Natural killer cell treated with Interleukin-12 subunit alpha and Interleukin-12 subunit beta and Interleukin-15 and Interleukin-18, amount 100 ng/mL, for 72 hours (primary cell): Measurements from ENCODE around the gene HOXC9. TPM values are rescaled to one million over a fixed set of nuclear protein-coding genes. Genes with fewer than 3 reads are reported as not detected.

Source experiments
- ATAC-seq, 2 donors: fragments of 150-1000 bp; cut with Tn5 transposase in 1 of 2; sonication (Bioruptor Pico), chemical (Tn5 transposase) in 1 of 2; 2 replicates each; pipeline ENCODE4 v1.10.0; 2021
- DNase-seq: peaks from one replicate; pipeline ENCODE4 v3.0.0; 2022; ENCODE audit warnings: low spot score
- H3K27ac Mint-ChIP-seq, 2 donors: 1 replicate in 1 of 2; 2 replicates in 1 of 2; pipeline ENCODE4 v1.8.0; 2022; ENCODE audit warnings: mixed read lengths in 2 of 2, mild to moderate bottlenecking in 1 of 2, moderate library complexity in 1 of 2
- H3K27me3 Mint-ChIP-seq, 2 donors: 1 replicate in 1 of 2; 2 replicates in 1 of 2; pipeline ENCODE4 v1.8.0; 2022; ENCODE audit warnings: mixed read lengths in 2 of 2
- H3K36me3 Mint-ChIP-seq: one replicate; pipeline ENCODE4 v1.8.0; 2022; ENCODE audit warnings: mixed read lengths
- H3K4me1 Mint-ChIP-seq, 2 donors: 1 replicate in 1 of 2; 2 replicates in 1 of 2; pipeline ENCODE4 v1.8.0; 2022; ENCODE audit warnings: low read depth in 2 of 2, mixed read lengths in 2 of 2, mild to moderate bottlenecking in 1 of 2
- H3K4me3 Mint-ChIP-seq: one replicate; pipeline ENCODE4 v1.8.0; 2022; ENCODE audit warnings: mixed read lengths
- H3K9me3 Mint-ChIP-seq: 2 replicates; pipeline ENCODE4 v1.8.0; 2022; ENCODE audit warnings: mixed read lengths
- total RNA-seq, 2 donors: library from RNA; stranded (reverse); gene quantifications; one replicate each; pipeline ENCODE4 v1.2.3, GENCODE V29; 2022

The HOXC9 gene
- total RNA-seq, 2 donors from 2014 or later = not detected

- H3K27ac Mint-ChIP-seq = no peak overlapping the region
- H3K9me3 Mint-ChIP-seq = no peaks in the 10 kb centered on the region
- H3K4me1 Mint-ChIP-seq = peaks cover 14 to 15% of the 10 kb centered on the region in 2 donors
- DNase-seq (no peak), ATAC-seq (no peak)
- H3K36me3 Mint-ChIP-seq = no peaks in the 10 kb centered on the region
- H3K27me3 Mint-ChIP-seq = peaks cover 61 to 78% of the 10 kb centered on the region in 2 donors
- H3K4me3 Mint-ChIP-seq = peak overlapping the region; percentile 28
These were observed 11.2 kb downstream of the HOXC9 start for GRCh38 chr12:54010972-54011664.

GRCh38 chr12:54011665-54012532 is 11.9 kb downstream of the HOXC9 start:
- DNase-seq = no peak
- Mint-ChIP-seq H3K9me3 (no peaks in the 10 kb centered on the region), H3K36me3 (no peaks in the 10 kb centered on the region), H3K27me3 (peaks cover 54 to 72% of the 10 kb centered on the region in 2 donors), H3K4me3 (no peak overlapping the region), H3K27ac (no peak overlapping the region), H3K4me1 (peaks cover 10 to 11% of the 10 kb centered on the region in 2 donors)
- ATAC-seq = no peak

- Mint-ChIP-seq H3K36me3 (no peaks in the 10 kb centered on the region), H3K27me3 (peaks cover 55 to 66% of the 10 kb centered on the region in 2 donors), H3K4me3 (no peak overlapping the region), H3K4me1 (peaks cover 18 to 19% of the 10 kb centered on the region in 2 donors), H3K27ac (no peak overlapping the region), H3K9me3 (no peaks in the 10 kb centered on the region)
- DNase-seq (no peak), ATAC-seq (no peak)
These were observed 12.9 kb downstream of the HOXC9 start for GRCh38 chr12:54012631-54013409.

- Mint-ChIP-seq H3K36me3 (no peaks in the 10 kb centered on the region), H3K9me3 (no peaks in the 10 kb centered on the region), H3K27me3 (peaks cover 47 to 60% of the 10 kb centered on the region in 2 donors), H3K4me1 (peaks cover 21 to 24% of the 10 kb centered on the region in 2 donors), H3K27ac (no peak overlapping the region), H3K4me3 (peak overlapping the region; percentile 41)
- no peak for ATAC-seq
- DNase-seq = no peak
These were observed 14.5 kb downstream of the HOXC9 start for GRCh38 chr12:54014377-54015017.

GRCh38 chr12:54015018-54015931 is 15.3 kb downstream of the HOXC9 start:
- Mint-ChIP-seq H3K36me3 (no peaks in the 10 kb centered on the region), H3K27ac (no peak overlapping the region), H3K4me1 (peaks cover 25 to 30% of the 10 kb centered on the region in 2 donors), H3K4me3 (peak overlapping the region; percentile 41), H3K27me3 (peaks cover 51 to 52% of the 10 kb centered on the region in 2 donors), H3K9me3 (no peaks in the 10 kb centered on the region)
- no peak for ATAC-seq
- no peak for DNase-seq

GRCh38 chr12:54016051-54016450 is 16.1 kb downstream of the HOXC9 start:
- Mint-ChIP-seq H3K4me1 (peaks cover 23 to 27% of the 10 kb centered on the region in 2 donors), H3K27ac (no peak overlapping the region), H3K4me3 (no peak overlapping the region), H3K9me3 (no peaks in the 10 kb centered on the region), H3K36me3 (no peaks in the 10 kb centered on the region), H3K27me3 (peaks cover 44 to 48% of the 10 kb centered on the region in 2 donors)
- DNase-seq = no peak
- ATAC-seq = no peak

- no peaks in the 10 kb centered on the region for H3K36me3 Mint-ChIP-seq
- H3K9me3 Mint-ChIP-seq = no peaks in the 10 kb centered on the region
- H3K4me1 Mint-ChIP-seq = peaks cover 22 to 23% of the 10 kb centered on the region in 2 donors
- H3K4me3 Mint-ChIP-seq = peak overlapping the region; percentile 20
- ATAC-seq (no peak), DNase-seq (no peak)
- no peak overlapping the region for H3K27ac Mint-ChIP-seq
- peaks cover 40 to 49% of the 10 kb centered on the region in 2 donors for H3K27me3 Mint-ChIP-seq
These were observed 16.6 kb downstream of the HOXC9 start for GRCh38 chr12:54016478-54016964.

GRCh38 chr12:54017027-54017788 is 17.2 kb downstream of the HOXC9 start:
- no peaks in the 10 kb centered on the region for H3K36me3 Mint-ChIP-seq
- peak overlapping the region; percentile 87 for H3K4me3 Mint-ChIP-seq
- ATAC-seq (peak; percentile 43 to 63), DNase-seq (no peak)
- peaks cover 20 to 23% of the 10 kb centered on the region in 2 donors for H3K4me1 Mint-ChIP-seq
- H3K27me3 Mint-ChIP-seq = peaks cover 40 to 48% of the 10 kb centered on the region in 2 donors
- H3K27ac Mint-ChIP-seq = peak overlapping the region; percentile 60 to 88
- no peaks in the 10 kb centered on the region for H3K9me3 Mint-ChIP-seq

GRCh38 chr12:54017878-54018467 is 18.0 kb downstream of the HOXC9 start:
- Mint-ChIP-seq H3K4me3 (peak overlapping the region; percentile 87), H3K27me3 (peaks cover 40 to 48% of the 10 kb centered on the region in 2 donors), H3K9me3 (no peaks in the 10 kb centered on the region), H3K36me3 (no peaks in the 10 kb centered on the region), H3K27ac (peak overlapping the region; percentile 60 to 88), H3K4me1 (peaks cover 20 to 23% of the 10 kb centered on the region in 2 donors)
- DNase-seq (peak; percentile 81), ATAC-seq (peak; percentile 89 to 92)

GRCh38 chr12:54018468-54018984 is 18.6 kb downstream of the HOXC9 start:
- H3K4me3 Mint-ChIP-seq = peak overlapping the region; percentile 87

GRCh38 chr12:54019091-54019811 is 19.3 kb downstream of the HOXC9 start:
- DNase-seq (no peak), ATAC-seq (no peak)
- Mint-ChIP-seq H3K4me1 (peaks cover 20 to 23% of the 10 kb centered on the region in 2 donors), H3K9me3 (no peaks in the 10 kb centered on the region), H3K36me3 (no peaks in the 10 kb centered on the region), H3K4me3 (peak overlapping the region; percentile 20), H3K27ac (peak overlapping the region; percentile 5 to 24), H3K27me3 (peaks cover 34 to 47% of the 10 kb centered on the region in 2 donors)

More at GRCh38 chr12:54018468-54018984, 18.6 kb downstream of the HOXC9 start:
- Mint-ChIP-seq H3K27ac (peak overlapping the region; percentile 60 to 88), H3K4me1 (peaks cover 20 to 23% of the 10 kb centered on the region in 2 donors), H3K9me3 (no peaks in the 10 kb centered on the region), H3K27me3 (peaks cover 40 to 47% of the 10 kb centered on the region in 2 donors), H3K36me3 (no peaks in the 10 kb centered on the region)
- no peak for DNase-seq
- ATAC-seq = no peak
